GM13976 (cell line): ENCODE measurements around the gene TSPAN9.

Experiments
- DNase-seq: peaks from one replicate; pipeline ENCODE4 v3.0.0; 2012; ENCODE audit warnings: low spot score
- CTCF ChIP-seq: IDR thresholded peaks from 2 replicates; pipeline ENCODE4 v1.5.1; 2012; ENCODE audit warnings: borderline replicate concordance, mild to moderate bottlenecking; ENCODE audit not compliant: insufficient read depth; ENCODE audit errors: extremely low read depth, missing control alignments, control extremely low read depth
- in situ Hi-C: fragments of 300-500 bp; cut with MboI; formaldehyde crosslinking; loops from one replicate; pipeline ENCODE4 v1.12.0; 2022; ENCODE audit warnings: low sequenced_read_pairs, mixed read lengths, inconsistent platforms; ENCODE audit not compliant: unreplicated experiment

Gene TSPAN9

GRCh38 chr12:3148366-3149000 lies 71.3 kb downstream of the TSPAN9 start:
- no peak for DNase-seq
- in situ Hi-C loops: no loop called here
- no peak for TF ChIP-seq CTCF

- TF ChIP-seq CTCF: no peak
- in situ Hi-C loops: no loop called here
- no peak for DNase-seq
Measured at GRCh38 chr12:3149515-3150307, 72.5 kb downstream of the TSPAN9 start.

GRCh38 chr12:3150308-3150670 lies 73.1 kb downstream of the TSPAN9 start:
- in situ Hi-C loops: no loop called here
- no peak for TF ChIP-seq CTCF
- no peak for DNase-seq

GRCh38 chr12:3150931-3151835 lies 74.0 kb downstream of the TSPAN9 start:
- DNase-seq: no peak
- in situ Hi-C loops: no loop called here

GRCh38 chr12:3152011-3152511 lies 74.9 kb downstream of the TSPAN9 start:
- in situ Hi-C loops: no loop called here
- TF ChIP-seq CTCF: no peak
- DNase-seq: no peak

More at GRCh38 chr12:3150931-3151835, 74.0 kb downstream of the TSPAN9 start:
- no peak for TF ChIP-seq CTCF

- in situ Hi-C loops: no loop called here
- TF ChIP-seq CTCF: no peak
- DNase-seq: no peak
Measured at GRCh38 chr12:3152892-3153291, 75.7 kb downstream of the TSPAN9 start.
